DOHH2 (cell line): ENCODE results near the gene ACOX3.

ENCODE experiments used
- H3F3A ChIP-seq: fragments of 200-600 bp; sonication (generic), shearing (Covaris generic); 2 replicates; pipeline ENCODE4 v1.6.0; 2016; ENCODE audit warnings: antibody characterized with exemption, mild to moderate bottlenecking; ENCODE audit not compliant: control insufficient read depth, insufficient read depth
- H3K27ac ChIP-seq: fragments of 200-600 bp; sonication (generic); 2 replicates; pipeline ENCODE4 v1.5.1; 2014; ENCODE audit warnings: low read depth, mild to moderate bottlenecking, low read length, moderate library complexity
- H3K27me3 ChIP-seq: fragments of 200-600 bp; sonication (generic); 2 replicates; pipeline ENCODE4 v1.6.1; 2014; ENCODE audit warnings: mild to moderate bottlenecking, low read length, mixed read lengths; ENCODE audit not compliant: control insufficient read depth
- H3K36me3 ChIP-seq: fragments of 200-600 bp; sonication (generic); 2 replicates; pipeline ENCODE4 v1.6.1; 2014; ENCODE audit warnings: mild to moderate bottlenecking, low read length, moderate library complexity, mixed read lengths; ENCODE audit not compliant: control insufficient read depth
- H3K4me1 ChIP-seq: fragments of 200-600 bp; sonication (generic); 2 replicates; pipeline ENCODE4 v1.6.1; 2014; ENCODE audit warnings: mild to moderate bottlenecking, low read length, mixed read lengths; ENCODE audit not compliant: control insufficient read depth
- H3K4me2 ChIP-seq: fragments of 200-600 bp; sonication (generic); 2 replicates; pipeline ENCODE4 v1.6.0; 2014; ENCODE audit warnings: mild to moderate bottlenecking, low read length, moderate library complexity
- H3K4me3 ChIP-seq: fragments of 200-600 bp; sonication (generic); 2 replicates; pipeline ENCODE4 v1.5.1; 2014; ENCODE audit warnings: mild to moderate bottlenecking, low read length, mixed read lengths
- H3K79me2 ChIP-seq: fragments of 200-600 bp; sonication (generic); 2 replicates; pipeline ENCODE4 v1.6.1; 2014; ENCODE audit warnings: mild to moderate bottlenecking, low read length, mixed read lengths; ENCODE audit not compliant: control insufficient read depth
- H3K9me2 ChIP-seq: fragments of 200-600 bp; sonication (generic); replicated peaks from 2 replicates; pipeline ENCODE4 v1.6.1; 2014; ENCODE audit warnings: mild to moderate bottlenecking, low read length, mixed read lengths; ENCODE audit not compliant: control insufficient read depth
- H3K9me3 ChIP-seq: fragments of 200-600 bp; sonication (generic); 2 replicates; pipeline ENCODE4 v1.6.1; 2014; ENCODE audit warnings: antibody characterized with exemption, low read length, mixed read lengths; ENCODE audit not compliant: control insufficient read depth, insufficient read depth
- H4K20me1 ChIP-seq: fragments of 200-600 bp; sonication (generic); 2 replicates; pipeline ENCODE4 v1.6.0; 2014; ENCODE audit warnings: low read depth, mild to moderate bottlenecking, antibody characterized with exemption, low read length, moderate library complexity; ENCODE audit not compliant: control insufficient read depth, insufficient read depth
- EZH2phosphoT487 ChIP-seq: fragments of 200-600 bp; sonication (generic); IDR thresholded peaks from 2 replicates; pipeline ENCODE4 v1.6.1; 2017; ENCODE audit warnings: borderline replicate concordance, mild to moderate bottlenecking, antibody characterized with exemption, low read length, moderate library complexity, mixed read lengths
- TF ChIP-seq, protein P1 (sequence below): fragments of 200-600 bp; sonication (generic); IDR thresholded peaks from one replicate; pipeline ENCODE4 v1.5.1; 2014; ENCODE audit warnings: antibody characterized with exemption, mild to moderate bottlenecking, low read depth, low read length; ENCODE audit not compliant: poor library complexity, severe bottlenecking

Gene ACOX3

DNA sequence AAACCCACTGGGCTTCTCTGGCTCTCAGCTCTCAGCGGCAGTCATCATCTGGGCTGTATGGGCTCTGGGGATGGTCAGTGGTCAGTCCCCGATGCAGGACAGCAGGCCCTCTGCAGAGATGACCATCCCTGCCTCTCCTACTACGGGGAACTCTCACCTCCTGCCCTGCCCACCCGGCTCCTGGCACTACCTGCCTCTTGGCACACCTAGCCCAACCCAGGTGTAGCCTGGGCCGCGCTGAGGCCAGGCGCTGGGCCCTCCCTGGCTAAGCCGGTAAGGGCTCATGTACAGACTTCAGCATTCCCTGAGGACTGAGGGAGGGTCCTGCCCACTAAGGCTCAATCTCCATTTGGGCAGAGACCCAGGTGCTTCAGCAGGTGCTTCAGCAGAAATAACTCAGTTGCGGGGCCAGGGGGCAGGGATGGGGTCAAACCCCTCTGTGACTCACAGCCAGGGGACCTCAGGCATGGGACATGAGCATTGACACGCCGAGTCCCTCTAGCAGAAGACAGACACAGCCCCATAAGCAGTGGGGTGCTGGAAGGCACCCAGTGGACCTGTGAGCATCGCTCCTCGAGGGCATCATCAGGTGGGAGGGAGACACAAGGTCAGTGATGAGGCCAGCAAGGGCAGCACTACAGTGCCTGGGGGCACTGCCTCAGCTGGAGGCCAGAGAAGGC is 71.0 kb downstream of the ACOX3 start:
- no peaks in the 10 kb centered on the region for H3K36me3 ChIP-seq
- H3K79me2 ChIP-seq: no peaks in the 10 kb centered on the region
- no peaks in the 10 kb centered on the region for H3K27me3 ChIP-seq
- H3K4me3 ChIP-seq: no peak overlapping the region
- H3K4me1 ChIP-seq: no peaks in the 10 kb centered on the region
- H3K27ac ChIP-seq: no peak overlapping the region
- TF ChIP-seq, protein P1, sequence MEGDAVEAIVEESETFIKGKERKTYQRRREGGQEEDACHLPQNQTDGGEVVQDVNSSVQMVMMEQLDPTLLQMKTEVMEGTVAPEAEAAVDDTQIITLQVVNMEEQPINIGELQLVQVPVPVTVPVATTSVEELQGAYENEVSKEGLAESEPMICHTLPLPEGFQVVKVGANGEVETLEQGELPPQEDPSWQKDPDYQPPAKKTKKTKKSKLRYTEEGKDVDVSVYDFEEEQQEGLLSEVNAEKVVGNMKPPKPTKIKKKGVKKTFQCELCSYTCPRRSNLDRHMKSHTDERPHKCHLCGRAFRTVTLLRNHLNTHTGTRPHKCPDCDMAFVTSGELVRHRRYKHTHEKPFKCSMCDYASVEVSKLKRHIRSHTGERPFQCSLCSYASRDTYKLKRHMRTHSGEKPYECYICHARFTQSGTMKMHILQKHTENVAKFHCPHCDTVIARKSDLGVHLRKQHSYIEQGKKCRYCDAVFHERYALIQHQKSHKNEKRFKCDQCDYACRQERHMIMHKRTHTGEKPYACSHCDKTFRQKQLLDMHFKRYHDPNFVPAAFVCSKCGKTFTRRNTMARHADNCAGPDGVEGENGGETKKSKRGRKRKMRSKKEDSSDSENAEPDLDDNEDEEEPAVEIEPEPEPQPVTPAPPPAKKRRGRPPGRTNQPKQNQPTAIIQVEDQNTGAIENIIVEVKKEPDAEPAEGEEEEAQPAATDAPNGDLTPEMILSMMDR: no peak
- no peak for TF ChIP-seq EZH2phosphoT487
- H4K20me1 ChIP-seq: no peaks in the 10 kb centered on the region
- no peaks in the 10 kb centered on the region for H3K9me3 ChIP-seq
- H3K4me2 ChIP-seq: no peak overlapping the region
- H3F3A ChIP-seq: no peaks in the 10 kb centered on the region
- H3K9me2 ChIP-seq: no peaks in the 10 kb centered on the region

DNA sequence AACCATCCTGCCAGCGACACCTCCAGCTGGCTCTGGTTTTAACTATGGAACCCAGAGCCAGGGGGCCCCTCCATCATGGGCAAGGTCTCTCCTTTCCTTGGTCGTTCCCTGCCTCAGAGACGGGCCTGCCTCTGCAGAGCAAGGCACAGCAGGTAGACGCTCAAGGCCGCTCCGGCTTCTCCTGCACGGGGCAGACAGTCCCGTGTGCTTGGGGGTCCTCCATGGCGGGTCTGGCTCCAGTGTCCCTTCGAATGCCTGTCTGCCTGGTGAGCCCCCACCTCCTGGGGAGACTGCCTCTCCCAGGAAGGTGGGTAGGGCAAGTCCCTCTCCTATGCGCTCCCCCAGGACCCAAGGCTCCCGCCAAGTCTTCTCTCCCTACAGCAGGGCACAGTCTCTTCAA is 71.5 kb downstream of the ACOX3 start:
- Histone ChIP-seq H3K9me2 (no peaks in the 10 kb centered on the region), H4K20me1 (no peaks in the 10 kb centered on the region), H3F3A (no peaks in the 10 kb centered on the region), H3K4me2 (no peak overlapping the region), H3K4me1 (no peaks in the 10 kb centered on the region), H3K79me2 (no peaks in the 10 kb centered on the region), H3K36me3 (no peaks in the 10 kb centered on the region), H3K27me3 (no peaks in the 10 kb centered on the region), H3K9me3 (no peaks in the 10 kb centered on the region), H3K4me3 (no peak overlapping the region), H3K27ac (no peak overlapping the region)
- TF ChIP-seq EZH2phosphoT487: no peak
- TF ChIP-seq, protein P1: no peak

DNA sequence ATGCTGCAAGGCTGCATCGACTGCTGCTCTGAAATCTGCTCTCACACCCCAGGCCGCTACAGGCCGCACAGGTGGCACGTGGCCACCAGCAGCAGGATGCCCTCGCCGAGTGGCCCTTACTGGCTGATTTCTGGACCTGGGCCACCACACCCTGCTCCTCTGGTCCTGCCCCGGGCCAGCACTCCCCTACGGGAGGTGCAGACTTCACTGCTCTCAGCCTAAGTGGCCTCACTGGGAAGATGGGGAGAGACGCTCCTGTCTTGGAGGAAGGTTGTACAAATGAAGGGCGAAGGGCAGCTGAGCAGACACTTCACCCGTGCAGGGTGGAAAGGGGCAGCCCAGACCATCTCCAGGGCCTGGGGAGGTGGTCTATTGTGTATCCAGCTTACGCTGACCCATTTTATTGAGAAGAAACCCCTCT is 72.5 kb downstream of the ACOX3 start:
- Histone ChIP-seq H4K20me1 (no peaks in the 10 kb centered on the region), H3K79me2 (no peaks in the 10 kb centered on the region), H3K4me1 (no peaks in the 10 kb centered on the region), H3K36me3 (no peaks in the 10 kb centered on the region), H3K9me2 (no peaks in the 10 kb centered on the region), H3K27ac (no peak overlapping the region), H3K4me3 (no peak overlapping the region), H3K4me2 (no peak overlapping the region), H3F3A (no peaks in the 10 kb centered on the region), H3K27me3 (no peaks in the 10 kb centered on the region), H3K9me3 (no peaks in the 10 kb centered on the region)
- no peak for TF ChIP-seq EZH2phosphoT487
- TF ChIP-seq, protein P1: no peak
